HCT116 (cell line): ENCODE data around the gene EPB41L4A.

Experiments used
- CEBPB ChIP-seq: IDR thresholded peaks from 2 replicates; pipeline ENCODE4 v1.6.1; 2012; ENCODE audit warnings: low read depth
- CTCF ChIP-seq, 3 experiments: fragments of 200-600 bp in 1 of 3; sonication (generic) in 1 of 3; IDR thresholded peaks in 2 of 3; conservative IDR thresholded peaks in 1 of 3; 2 replicates each; pipeline ENCODE4 v1.5.1; 2012 to 2017; ENCODE audit warnings: low read depth in 2 of 3, low read length in 2 of 3, antibody characterized with exemption in 1 of 3, borderline replicate concordance in 1 of 3, control low read depth in 1 of 3, mild to moderate bottlenecking in 1 of 3, mixed read lengths in 1 of 3, mixed run types in 1 of 3, moderate library complexity in 1 of 3; ENCODE audit not compliant: insufficient read depth in 1 of 3
- EGR1 ChIP-seq: IDR thresholded peaks from 2 replicates; pipeline ENCODE4 v1.6.1; 2012; ENCODE audit warnings: low read depth
- EZH2 ChIP-seq: fragments of 200-600 bp; sonication (generic); IDR thresholded peaks from 2 replicates; pipeline ENCODE4 v1.6.1; 2017; ENCODE audit warnings: antibody characterized with exemption, mixed run types
- EZH2phosphoT487 ChIP-seq: fragments of 200-600 bp; IDR thresholded peaks from 2 replicates; pipeline ENCODE4 v1.6.1; 2018; ENCODE audit warnings: antibody characterized with exemption, borderline replicate concordance
- FOSL1 ChIP-seq: IDR thresholded peaks from 2 replicates; pipeline ENCODE4 v1.6.1; 2012; ENCODE audit warnings: low read depth
- POLR2A ChIP-seq: IDR thresholded peaks from 2 replicates; pipeline ENCODE4 v1.7.0; 2011; ENCODE audit warnings: borderline replicate concordance; ENCODE audit not compliant: insufficient read depth, insufficient read length; ENCODE audit errors: extremely low read depth
- POLR2AphosphoS5 ChIP-seq: IDR thresholded peaks from 2 replicates; pipeline ENCODE4 v1.6.1; 2011; ENCODE audit warnings: mild to moderate bottlenecking, low read depth, low read length, moderate library complexity
- RAD21 ChIP-seq: IDR thresholded peaks from 2 replicates; pipeline ENCODE4 v1.6.1; 2012; ENCODE audit warnings: low read depth, mild to moderate bottlenecking
- REST ChIP-seq: IDR thresholded peaks from 2 replicates; pipeline ENCODE4 v1.6.1; 2012; ENCODE audit warnings: low read depth
- SIN3A ChIP-seq: IDR thresholded peaks from 2 replicates; pipeline ENCODE4 v1.6.1; 2012; ENCODE audit warnings: low read depth
- SP1 ChIP-seq: IDR thresholded peaks from 2 replicates; pipeline ENCODE4 v1.6.1; 2012; ENCODE audit warnings: low read depth

- TF ChIP-seq CEBPB (no peak), POLR2AphosphoS5 (no peak), EZH2 (no peak), CTCF (IDR thresholded peaks at IDR 0.05 in 2 of 3, conservative IDR thresholded peaks at IDR 0.05 in 1 of 3; ENCODE audit: borderline replicate concordance in 1 of 3, insufficient read depth in 1 of 3, low read depth in 2 of 3, low read length in 2 of 3) (no peak), EGR1 (no peak), EZH2phosphoT487 (no peak), SIN3A (no peak), RAD21 (no peak), POLR2A (no peak), REST (no peak), SP1 (no peak), FOSL1 (no peak)
These were observed 129.6 kb downstream of the EPB41L4A start for GRCh38 chr5:112289465-112289864.
